Endothelial cell (in vitro differentiated cells): ENCODE data around the gene KMT2D. TPM values are rescaled to one million over a fixed set of nuclear protein-coding genes. Genes with fewer than 3 reads are reported as not detected.

ENCODE experiments used
- DNase-seq: peaks from one replicate; pipeline ENCODE4 v3.0.0; 2021; ENCODE audit warnings: low spot score
- H3K27ac Mint-ChIP-seq: one replicate; pipeline ENCODE4 v1.8.0; 2021; ENCODE audit warnings: mixed read lengths, inconsistent platforms; ENCODE audit not compliant: unreplicated experiment
- H3K27me3 Mint-ChIP-seq: one replicate; pipeline ENCODE4 v1.8.0; 2021; ENCODE audit warnings: mild to moderate bottlenecking, moderate library complexity, mixed read lengths, inconsistent platforms; ENCODE audit not compliant: unreplicated experiment
- H3K36me3 Mint-ChIP-seq: one replicate; pipeline ENCODE4 v1.8.0; 2021; ENCODE audit warnings: mild to moderate bottlenecking, low read depth, mixed read lengths, inconsistent platforms; ENCODE audit not compliant: unreplicated experiment
- H3K4me1 Mint-ChIP-seq: one replicate; pipeline ENCODE4 v1.8.0; 2021; ENCODE audit warnings: mild to moderate bottlenecking, mixed read lengths, inconsistent platforms; ENCODE audit not compliant: unreplicated experiment
- H3K4me3 Mint-ChIP-seq: one replicate; pipeline ENCODE4 v1.8.0; 2021; ENCODE audit warnings: mild to moderate bottlenecking, mixed read lengths, inconsistent platforms; ENCODE audit not compliant: unreplicated experiment
- H3K9me3 Mint-ChIP-seq: one replicate; pipeline ENCODE4 v1.8.0; 2021; ENCODE audit warnings: mixed read lengths, inconsistent platforms; ENCODE audit not compliant: unreplicated experiment
- total RNA-seq: library from RNA; stranded (reverse); fragmentation: NEBNext Ultra II Directional; extraction: Animal tissue kit (Norgen Biotek cat#: 25700); gene quantifications from one replicate; pipeline ENCODE4 v1.2.1, GENCODE V29; 2021; ENCODE audit not compliant: unreplicated experiment
- TF ChIP-seq, protein P1 (sequence below): fragments of 200-600 bp; sonication (generic); IDR thresholded peaks from one replicate; pipeline ENCODE4 v1.5.0; 2021; ENCODE audit warnings: antibody characterized with exemption; ENCODE audit not compliant: unreplicated experiment

The KMT2D gene
- total RNA-seq, 1 donor from 2014 or later: 135 TPM

- peaks cover 57% of the 10 kb centered on the region for H3K36me3 Mint-ChIP-seq
- TF ChIP-seq, protein P1, sequence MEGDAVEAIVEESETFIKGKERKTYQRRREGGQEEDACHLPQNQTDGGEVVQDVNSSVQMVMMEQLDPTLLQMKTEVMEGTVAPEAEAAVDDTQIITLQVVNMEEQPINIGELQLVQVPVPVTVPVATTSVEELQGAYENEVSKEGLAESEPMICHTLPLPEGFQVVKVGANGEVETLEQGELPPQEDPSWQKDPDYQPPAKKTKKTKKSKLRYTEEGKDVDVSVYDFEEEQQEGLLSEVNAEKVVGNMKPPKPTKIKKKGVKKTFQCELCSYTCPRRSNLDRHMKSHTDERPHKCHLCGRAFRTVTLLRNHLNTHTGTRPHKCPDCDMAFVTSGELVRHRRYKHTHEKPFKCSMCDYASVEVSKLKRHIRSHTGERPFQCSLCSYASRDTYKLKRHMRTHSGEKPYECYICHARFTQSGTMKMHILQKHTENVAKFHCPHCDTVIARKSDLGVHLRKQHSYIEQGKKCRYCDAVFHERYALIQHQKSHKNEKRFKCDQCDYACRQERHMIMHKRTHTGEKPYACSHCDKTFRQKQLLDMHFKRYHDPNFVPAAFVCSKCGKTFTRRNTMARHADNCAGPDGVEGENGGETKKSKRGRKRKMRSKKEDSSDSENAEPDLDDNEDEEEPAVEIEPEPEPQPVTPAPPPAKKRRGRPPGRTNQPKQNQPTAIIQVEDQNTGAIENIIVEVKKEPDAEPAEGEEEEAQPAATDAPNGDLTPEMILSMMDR: no peak
- no peak overlapping the region for H3K27ac Mint-ChIP-seq
- H3K27me3 Mint-ChIP-seq: peaks cover 21% of the 10 kb centered on the region
- no peaks in the 10 kb centered on the region for H3K9me3 Mint-ChIP-seq
- peaks cover 3% of the 10 kb centered on the region for H3K4me1 Mint-ChIP-seq
- no peak overlapping the region for H3K4me3 Mint-ChIP-seq
- no peak for DNase-seq
Measured at GRCh38 chr12:49026678-49027480, 33.7 kb downstream of the KMT2D start.

- Mint-ChIP-seq H3K9me3 (no peaks in the 10 kb centered on the region), H3K36me3 (peaks cover 60% of the 10 kb centered on the region), H3K4me3 (peak overlapping the region; percentile 30)
Measured at GRCh38 chr12:49026101-49026500, 34.5 kb downstream of the KMT2D start.

GRCh38 chr12:49025463-49025862, 35.1 kb downstream of the KMT2D start:
- TF ChIP-seq, protein P1: no peak
- peaks cover 3% of the 10 kb centered on the region for H3K4me1 Mint-ChIP-seq
- H3K27me3 Mint-ChIP-seq: peaks cover 21% of the 10 kb centered on the region
- H3K27ac Mint-ChIP-seq: peak overlapping the region; percentile 13
- H3K36me3 Mint-ChIP-seq: peaks cover 59% of the 10 kb centered on the region
- no peaks in the 10 kb centered on the region for H3K9me3 Mint-ChIP-seq
- DNase-seq: no peak
- peak overlapping the region; percentile 30 for H3K4me3 Mint-ChIP-seq

More at GRCh38 chr12:49026101-49026500, 34.5 kb downstream of the KMT2D start:
- no peak for DNase-seq
- TF ChIP-seq, protein P1: no peak
- Mint-ChIP-seq H3K27ac (peak overlapping the region; percentile 13), H3K27me3 (peaks cover 21% of the 10 kb centered on the region), H3K4me1 (peaks cover 3% of the 10 kb centered on the region)

- peaks cover 52% of the 10 kb centered on the region for H3K36me3 Mint-ChIP-seq
- H3K4me3 Mint-ChIP-seq: no peak overlapping the region
- H3K9me3 Mint-ChIP-seq: no peaks in the 10 kb centered on the region
- H3K27ac Mint-ChIP-seq: no peak overlapping the region
- no peak for DNase-seq
- H3K4me1 Mint-ChIP-seq: peaks cover 8% of the 10 kb centered on the region
- H3K27me3 Mint-ChIP-seq: peaks cover 18% of the 10 kb centered on the region
- TF ChIP-seq, protein P1: no peak
Measured at GRCh38 chr12:49024543-49024942, 36.1 kb downstream of the KMT2D start.

DNA sequence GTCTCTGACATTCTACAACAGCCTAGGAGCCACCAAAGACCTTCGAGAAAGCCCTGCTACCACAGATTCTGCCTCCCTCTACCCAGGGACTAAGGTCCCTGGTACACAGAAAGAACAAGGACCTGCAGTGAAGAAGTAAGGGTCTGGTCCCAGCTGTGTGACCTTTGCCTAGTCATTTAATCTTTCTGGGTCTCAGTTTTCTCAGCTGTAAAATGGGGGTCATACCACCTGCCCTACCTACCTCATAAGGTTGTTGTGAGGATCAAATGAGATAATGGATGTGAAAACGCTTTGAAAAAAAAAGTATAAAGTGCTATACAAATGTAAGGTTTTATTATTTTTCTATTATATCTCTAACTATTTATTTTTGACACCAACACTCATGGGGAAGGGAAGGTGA, 36.8 kb downstream of the KMT2D start:
- no peak for DNase-seq
- no peaks in the 10 kb centered on the region for H3K9me3 Mint-ChIP-seq
- H3K36me3 Mint-ChIP-seq: peaks cover 47% of the 10 kb centered on the region
- H3K27me3 Mint-ChIP-seq: peaks cover 20% of the 10 kb centered on the region
- H3K27ac Mint-ChIP-seq: no peak overlapping the region
- TF ChIP-seq, protein P1: no peak
- H3K4me1 Mint-ChIP-seq: peaks cover 13% of the 10 kb centered on the region
- H3K4me3 Mint-ChIP-seq: no peak overlapping the region
